Suprapubic skin (tissue), 3 donors: ENCODE data around the gene ZNF181.

Source experiments
- CTCF ChIP-seq, 2 donors: fragments of 200-600 bp in 1 of 2; fragments of 450-650 bp in 1 of 2; sonication (generic) in 1 of 2; IDR thresholded peaks; one replicate each; pipeline ENCODE4 v1.5.1; 2016 to 2019; ENCODE audit warnings: antibody characterized with exemption in 2 of 2, mild to moderate bottlenecking in 1 of 2, moderate library complexity in 1 of 2
- POLR2AphosphoS5 ChIP-seq, 3 donors: sonication (generic); formaldehyde crosslinking; IDR thresholded peaks; one replicate each; pipeline ENCODE4 v1.6.1; 2017; ENCODE audit warnings: antibody characterized with exemption in 3 of 3

GRCh38 chr19:34787059-34787824 is 53.2 kb downstream of the ZNF181 start:
- TF ChIP-seq CTCF (IDR thresholded peaks at IDR 0.05): no peak
- no peak for TF ChIP-seq POLR2AphosphoS5 (IDR thresholded peaks at IDR 0.05)
